IPS-18c (cell line): Measurements from ENCODE around the gene RTL1.

ENCODE experiments used
- H3K4me3 ChIP-seq: 2 replicates; pipeline ENCODE4 v1.7.0; 2013; ENCODE audit warnings: low read depth, mild to moderate bottlenecking, low read length, moderate library complexity; ENCODE audit not compliant: insufficient read depth
- H3K9me3 ChIP-seq: one replicate; pipeline ENCODE4 v1.6.1; 2013; ENCODE audit warnings: mild to moderate bottlenecking, low read length, moderate library complexity; ENCODE audit not compliant: control insufficient read depth, insufficient read depth

Gene RTL1

GRCh38 chr14:100834794-100835547 is 68.6 kb downstream of the RTL1 start:
- H3K9me3 ChIP-seq, result no peaks in the 10 kb centered on the region

GRCh38 chr14:100834082-100834793 is 69.3 kb downstream of the RTL1 start:
- Histone ChIP-seq H3K4me3 (no peak overlapping the region), H3K9me3 (no peaks in the 10 kb centered on the region)

More at GRCh38 chr14:100834794-100835547, 68.6 kb downstream of the RTL1 start:
- H3K4me3 ChIP-seq, result no peak overlapping the region

GRCh38 chr14:100832311-100832960 is 71.1 kb downstream of the RTL1 start:
- no peak overlapping the region for H3K4me3 ChIP-seq

GRCh38 chr14:100830681-100831080 is 72.8 kb downstream of the RTL1 start:
- no peak overlapping the region for H3K4me3 ChIP-seq
- H3K9me3 ChIP-seq, result peaks cover 6% of the 10 kb centered on the region

More at GRCh38 chr14:100832311-100832960, 71.1 kb downstream of the RTL1 start:
- peaks cover 4% of the 10 kb centered on the region for H3K9me3 ChIP-seq
